ENCODE results near the gene KHDRBS2. TPM values are rescaled to one million over a fixed set of nuclear protein-coding genes. Genes with fewer than 3 reads are reported as not detected.
A peak's percentile ranks its signal among the peaks of the same experiment; 100 is the strongest.
"Not testable (repeated sequence)": the region's sequence is repeated elsewhere in the genome, so short reads cannot be mapped to it uniquely, and the experiment has no call there.

The KHDRBS2 gene
- total RNA-seq, 4 donors from 2014 or later: 0.47 to 23.9 (median 3.0) TPM

GRCh38 chr6:61810047-61810446, 476.0 kb downstream of the KHDRBS2 start:
- no peaks in the 10 kb centered on the region for H3K27me3 ChIP-seq
- no peaks in the 10 kb centered on the region for H3K4me1 ChIP-seq
- TF ChIP-seq POLR2A (IDR thresholded peaks at IDR 0.05) (no peak), CTCF (IDR thresholded peaks at IDR 0.05) (no peak)
- H3K27ac ChIP-seq: no peak overlapping the region
- H3K36me3 ChIP-seq: no peaks in the 10 kb centered on the region
- no peaks in the 10 kb centered on the region for H3K9me3 ChIP-seq
- H3K4me3 ChIP-seq: no peak overlapping the region
- no peak for DNase-seq

GRCh38 chr6:61809004-61809595, 476.9 kb downstream of the KHDRBS2 start:
- TF ChIP-seq CTCF (IDR thresholded peaks at IDR 0.05) (peak in 4 of 6 experiments; percentile 38 to 50 (median 46)), POLR2A (IDR thresholded peaks at IDR 0.05) (no peak)
- no peak overlapping the region for H3K4me3 ChIP-seq
- H3K9me3 ChIP-seq: no peaks in the 10 kb centered on the region
- no peak for DNase-seq
- no peak overlapping the region for H3K27ac ChIP-seq
- no peaks in the 10 kb centered on the region for H3K4me1 ChIP-seq
- H3K27me3 ChIP-seq: no peaks in the 10 kb centered on the region
- H3K36me3 ChIP-seq: no peaks in the 10 kb centered on the region

GRCh38 chr6:61787998-61788397, 498.0 kb downstream of the KHDRBS2 start:
- Histone ChIP-seq H3K36me3 (no peaks in the 10 kb centered on the region), H3K27me3 (no peaks in the 10 kb centered on the region), H3K4me3 (no peak overlapping the region), H3K4me1 (no peaks in the 10 kb centered on the region), H3K27ac (no peak overlapping the region), H3K9me3 (no peaks in the 10 kb centered on the region)
- TF ChIP-seq POLR2A (IDR thresholded peaks at IDR 0.05) (no peak), CTCF (IDR thresholded peaks at IDR 0.05) (no peak)
- DNase-seq: no peak

- H3K4me1 ChIP-seq, H3K27me3 ChIP-seq, H3K4me3 ChIP-seq, DNase-seq, H3K27ac ChIP-seq, H3K36me3 ChIP-seq, H3K9me3 ChIP-seq: not testable (repeated sequence)
These were observed 516.6 kb downstream of the KHDRBS2 start for GRCh38 chr6:61769446-61769845.

- no peak for TF ChIP-seq POLR2A (IDR thresholded peaks at IDR 0.05)
- no peak for TF ChIP-seq CTCF (IDR thresholded peaks at IDR 0.05)
- no peak for DNase-seq
- H3K4me1 ChIP-seq: no peaks in the 10 kb centered on the region
These were observed 530.3 kb downstream of the KHDRBS2 start for GRCh38 chr6:61755739-61756138.

GRCh38 chr6:61751986-61752385, 534.0 kb downstream of the KHDRBS2 start:
- Histone ChIP-seq H3K4me1 (no peaks in the 10 kb centered on the region), H3K9me3 (no peaks in the 10 kb centered on the region), H3K27ac (no peak overlapping the region), H3K36me3 (no peaks in the 10 kb centered on the region), H3K4me3 (no peak overlapping the region), H3K27me3 (no peaks in the 10 kb centered on the region)
- TF ChIP-seq POLR2A (IDR thresholded peaks at IDR 0.05) (no peak), CTCF (IDR thresholded peaks at IDR 0.05) (no peak)
- DNase-seq: no peak

More at GRCh38 chr6:61755739-61756138, 530.3 kb downstream of the KHDRBS2 start:
- no peak overlapping the region for H3K4me3 ChIP-seq
- no peaks in the 10 kb centered on the region for H3K36me3 ChIP-seq
- H3K27ac ChIP-seq: no peak overlapping the region
- H3K27me3 ChIP-seq: no peaks in the 10 kb centered on the region
- no peaks in the 10 kb centered on the region for H3K9me3 ChIP-seq

All from Peyer's patch (tissue), 4 donors.